Limb (tissue), 2 donors: ENCODE results near the gene THSD4.

Experiments used
- DNase-seq, 2 donors: peaks; one replicate each; pipeline ENCODE4 v3.0.0-alpha.2; 2016; ENCODE audit errors: extremely low spot score in 2 of 2

Gene THSD4

DNA sequence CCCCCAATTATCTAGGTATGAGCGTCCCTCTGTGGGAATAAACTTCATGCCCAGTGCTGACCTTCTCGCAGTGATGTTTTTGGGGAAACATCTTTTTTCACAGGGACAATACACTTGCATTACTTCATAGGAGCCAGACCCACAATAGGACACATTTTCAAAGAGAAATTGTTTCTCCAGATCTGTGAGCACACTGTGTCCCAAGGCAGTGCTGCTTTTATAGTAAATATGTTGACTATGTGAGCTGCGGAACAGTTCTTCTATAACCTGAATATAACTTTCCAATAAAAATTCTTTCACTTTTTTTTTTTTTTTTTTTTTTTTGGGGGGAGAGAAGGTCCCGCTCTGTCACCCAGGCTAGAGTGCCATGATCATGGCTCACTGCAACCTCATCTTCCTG lies 17.4 kb upstream of the THSD4 start:
- no peak for DNase-seq

GRCh38 chr15:71098920-71099319 lies 16.4 kb upstream of the THSD4 start:
- no peak for DNase-seq

DNA sequence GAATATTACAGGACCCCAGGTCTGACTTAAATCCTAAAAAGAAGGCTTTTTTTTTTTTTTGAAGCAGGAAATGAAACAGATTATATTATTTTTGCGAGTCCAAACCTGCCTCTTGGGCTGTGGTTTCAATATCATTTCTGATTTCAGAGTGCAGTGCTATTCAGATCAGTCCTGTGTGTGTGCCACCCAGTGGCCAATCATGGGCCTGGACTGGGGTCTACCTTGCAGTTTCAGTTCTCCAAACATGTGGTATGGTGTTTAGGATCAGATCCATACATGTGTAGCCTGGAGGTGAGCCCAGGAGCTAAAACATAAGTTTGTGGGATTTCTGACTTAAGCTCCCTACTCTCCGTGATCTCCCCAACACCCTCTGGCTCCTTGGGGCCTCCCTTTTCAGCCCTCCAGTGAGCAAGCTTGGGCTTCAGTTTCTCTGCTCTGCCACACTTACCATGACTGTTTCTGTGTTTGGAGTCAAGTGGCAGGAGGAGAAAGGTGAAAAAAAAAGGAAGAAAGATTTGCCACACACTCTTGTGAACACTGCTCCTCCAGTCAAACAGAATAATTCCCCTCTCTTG lies 12.1 kb upstream of the THSD4 start:
- no peak for DNase-seq

- no peak for DNase-seq
These were observed 10.6 kb upstream of the THSD4 start for GRCh38 chr15:71104636-71105035.

GRCh38 chr15:71105444-71105843 lies 9.8 kb upstream of the THSD4 start:
- no peak for DNase-seq

DNA sequence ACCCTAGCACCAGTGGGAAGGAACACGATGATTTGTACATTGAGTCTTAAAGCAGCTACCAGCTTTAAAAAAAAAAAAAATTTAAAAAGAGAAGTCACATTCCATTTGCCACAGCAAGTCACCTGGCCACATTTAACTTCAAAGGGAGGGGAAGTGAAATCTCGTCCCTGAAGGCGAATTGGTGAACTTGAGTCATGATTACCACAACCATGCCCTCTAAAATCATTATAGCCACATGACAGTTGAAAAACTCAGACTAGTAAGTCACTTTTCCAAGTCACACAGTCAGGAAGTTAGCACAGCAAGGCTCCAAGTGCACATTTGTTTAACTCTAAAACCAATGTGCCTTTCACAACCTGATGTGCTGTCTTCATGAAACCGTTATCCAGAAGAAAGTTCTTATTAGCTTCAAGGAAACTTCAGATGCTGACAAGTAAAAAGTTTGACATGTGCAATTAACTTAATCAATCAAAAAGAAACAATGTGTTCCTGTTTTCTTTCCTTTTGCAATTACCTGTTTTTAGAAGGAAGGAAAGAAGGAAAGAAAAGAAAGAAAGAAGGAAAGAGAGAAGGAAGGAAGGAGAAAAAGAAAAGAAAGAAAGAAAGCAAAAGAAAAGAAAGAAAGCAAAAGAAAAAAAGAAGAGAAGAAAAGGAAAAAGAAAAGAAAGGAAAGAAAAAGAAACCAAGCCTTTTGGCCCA lies 8.3 kb upstream of the THSD4 start:
- no peak for DNase-seq

- no peak for DNase-seq
These were observed 7.8 kb upstream of the THSD4 start for GRCh38 chr15:71107501-71107815.

GRCh38 chr15:71109130-71109529 lies 6.1 kb upstream of the THSD4 start:
- DNase-seq: no peak

GRCh38 chr15:71109905-71110304 lies 5.4 kb upstream of the THSD4 start:
- DNase-seq: no peak

GRCh38 chr15:71110405-71111180 lies 4.7 kb upstream of the THSD4 start:
- no peak for DNase-seq

- DNase-seq: no peak
These were observed 4.1 kb upstream of the THSD4 start for GRCh38 chr15:71111181-71111565.

DNA sequence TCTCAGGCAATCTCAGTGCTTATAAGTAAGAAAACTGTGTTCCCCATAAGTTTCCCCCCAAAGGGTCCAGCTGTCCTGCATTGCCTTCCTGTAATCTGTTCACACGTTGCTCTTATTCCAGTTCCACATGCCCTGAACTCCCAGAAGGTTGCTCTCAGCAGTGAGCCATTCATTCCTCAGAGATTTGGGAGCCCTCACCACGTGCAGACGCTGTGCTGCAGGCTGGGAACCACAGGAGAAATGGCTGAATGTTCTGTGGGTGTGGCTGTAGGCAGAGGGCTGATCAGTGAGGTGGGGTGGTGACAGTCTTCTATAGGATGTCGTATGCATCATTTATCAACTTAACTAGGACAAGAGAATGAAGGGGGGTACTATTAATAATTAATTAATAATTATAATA lies 3.3 kb upstream of the THSD4 start:
- no peak for DNase-seq

DNA sequence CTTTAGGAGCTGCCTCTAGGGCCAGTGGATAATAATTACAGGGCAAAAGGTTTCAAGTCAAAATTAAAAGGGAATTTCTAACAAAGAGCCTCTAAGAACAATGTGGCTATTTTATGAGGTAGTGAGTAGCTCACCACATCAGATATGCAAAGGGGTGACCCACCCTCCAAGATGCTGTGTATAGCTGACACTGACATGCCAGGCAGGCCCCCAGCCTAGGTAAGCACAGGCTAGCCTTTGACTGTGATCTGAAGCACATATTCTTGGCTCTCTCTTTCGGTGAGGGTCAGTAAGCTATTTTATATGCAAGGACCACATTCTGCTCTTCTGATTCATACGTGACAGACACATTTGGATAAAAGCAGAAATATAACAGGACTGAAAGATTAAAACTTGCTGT lies 2.8 kb upstream of the THSD4 start:
- no peak for DNase-seq

DNA sequence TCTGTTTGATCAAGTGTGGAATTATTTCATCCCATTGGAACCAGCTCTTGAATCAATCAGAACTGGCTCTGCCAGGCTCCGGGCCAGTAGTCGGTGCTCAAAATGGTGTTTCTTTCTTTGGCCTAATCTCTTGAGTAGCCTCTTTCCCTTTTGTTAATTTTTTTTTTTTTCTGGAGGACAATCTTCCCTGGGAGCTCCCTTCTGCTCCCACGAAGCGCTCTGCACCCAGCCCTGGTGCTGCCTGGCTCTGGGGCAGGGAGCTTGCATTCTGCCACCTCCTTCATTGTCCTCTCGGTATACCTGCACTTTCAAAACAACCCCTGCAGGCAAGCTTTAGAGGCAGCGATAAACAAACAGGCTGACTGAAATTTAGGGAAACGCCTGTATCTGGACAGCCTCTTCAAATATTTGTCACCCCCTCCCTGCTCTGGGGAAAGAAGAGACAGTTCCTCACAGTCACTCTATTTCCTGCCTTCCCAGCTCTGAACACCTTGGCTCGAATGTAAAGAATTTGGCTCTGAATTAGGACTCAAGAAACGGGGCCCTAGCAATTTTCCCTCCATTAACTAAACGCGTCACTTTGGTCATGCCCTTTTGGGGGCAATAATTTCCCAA lies 1.1 kb upstream of the THSD4 start:
- DNase-seq: no peak

DNA sequence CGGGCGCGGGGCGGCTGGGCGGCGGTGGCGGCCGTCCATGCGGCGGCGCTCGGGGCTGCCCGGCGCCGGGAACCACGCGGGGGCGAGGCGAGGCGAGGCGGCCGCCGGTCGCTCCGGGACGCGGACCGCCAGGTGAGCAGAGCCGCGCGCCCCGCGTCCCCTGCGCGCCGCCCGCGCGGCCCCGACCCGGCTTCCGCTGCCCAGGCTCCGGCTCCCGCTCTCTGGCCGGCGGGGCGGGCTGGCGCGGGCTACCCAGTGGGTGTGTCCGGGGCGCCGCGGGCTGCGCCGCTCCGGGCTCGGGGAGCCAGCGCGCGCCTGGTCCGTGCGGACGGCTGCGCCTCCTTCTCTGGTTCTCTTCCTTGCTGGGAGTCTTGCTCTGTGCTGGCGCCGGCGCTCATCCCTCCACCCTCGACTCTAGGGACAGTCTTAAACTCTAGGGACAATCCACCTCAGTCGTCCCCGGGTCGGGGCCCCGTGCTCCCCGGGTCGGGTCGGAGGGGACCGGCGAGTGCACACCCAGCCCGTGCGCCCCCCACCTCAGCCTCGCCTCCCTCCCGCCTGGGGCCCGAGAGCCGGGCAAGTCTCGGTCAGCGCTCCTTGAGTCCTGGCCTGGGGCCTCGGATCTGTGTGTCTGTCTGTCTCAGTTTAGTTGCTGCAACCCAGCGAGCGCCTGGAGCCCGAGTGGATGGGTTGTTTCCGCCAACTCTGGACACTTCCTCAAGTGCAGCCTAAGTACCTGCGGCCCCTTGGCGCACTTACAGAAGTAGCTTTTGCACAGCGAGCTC lies 488 bp downstream of the THSD4 start:
- DNase-seq: no peak

DNA sequence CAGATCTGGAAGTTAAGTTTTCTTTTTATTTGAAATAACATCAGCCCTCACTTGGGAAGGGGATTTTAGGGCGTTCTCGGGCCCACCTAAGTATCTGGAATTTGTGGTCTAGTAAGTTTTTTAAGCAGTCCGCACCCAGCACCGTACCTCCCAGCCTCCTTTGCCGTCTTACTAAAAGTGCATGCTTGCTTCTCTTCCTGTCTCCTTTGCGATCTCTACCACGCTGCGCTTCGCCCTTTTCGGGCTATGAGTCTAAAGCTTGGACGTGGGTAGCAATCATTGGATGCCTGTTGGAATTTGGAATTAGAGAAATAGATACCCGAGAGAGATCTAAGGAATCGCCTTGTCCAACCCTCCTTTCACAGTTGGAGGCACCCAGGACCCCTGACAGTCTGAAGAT lies 1.1 kb downstream of the THSD4 start:
- DNase-seq: no peak

- DNase-seq: no peak
These were observed 1.7 kb downstream of the THSD4 start for GRCh38 chr15:71116942-71117341.

DNA sequence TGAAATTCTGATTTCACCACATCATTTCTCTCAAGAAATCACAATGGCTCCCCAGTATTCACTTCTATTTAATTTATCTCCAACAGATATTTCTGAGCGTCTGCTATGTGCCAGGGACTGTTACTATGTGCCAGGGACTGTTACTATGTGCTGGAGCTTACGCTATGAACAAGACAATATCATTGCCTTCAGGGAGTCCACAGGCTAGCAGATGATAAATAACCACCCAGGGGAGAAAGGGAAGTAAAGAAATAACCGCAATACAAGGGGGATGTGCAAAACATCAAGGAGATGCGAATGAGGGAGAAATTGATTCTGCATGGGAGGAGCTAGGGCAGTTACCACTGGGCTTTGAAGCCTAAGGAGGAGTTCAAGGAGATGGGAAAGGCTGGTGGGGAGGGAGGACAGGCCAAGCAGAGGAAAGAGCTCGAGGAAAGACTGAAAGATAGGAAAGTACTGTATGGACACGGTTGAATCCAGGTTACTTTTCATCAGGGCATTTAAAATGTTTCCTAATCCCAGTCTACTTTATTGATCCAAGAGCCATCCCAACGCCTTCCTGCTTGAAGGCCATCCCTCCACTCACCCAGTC lies 2.5 kb downstream of the THSD4 start:
- DNase-seq: no peak

DNA sequence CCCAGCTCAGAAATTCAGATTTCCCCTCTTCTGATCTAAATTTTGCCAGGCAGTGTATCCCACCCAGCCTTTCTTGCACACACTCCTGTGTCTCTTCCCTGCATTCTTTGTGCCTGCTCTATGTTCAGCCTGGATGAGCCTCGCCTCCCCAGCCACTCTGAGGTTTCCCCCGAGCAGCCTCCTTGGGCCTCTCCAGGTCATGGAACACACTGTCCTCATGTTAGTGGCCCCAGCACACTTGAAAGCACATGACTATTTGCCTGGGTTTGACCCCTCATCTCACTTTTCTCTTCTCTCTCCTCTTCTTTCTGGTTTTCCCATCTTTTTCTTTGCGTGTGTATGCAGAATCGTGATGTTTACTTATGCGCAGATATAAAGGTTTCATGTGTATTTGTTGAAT lies 3.1 kb downstream of the THSD4 start:
- no peak for DNase-seq

DNA sequence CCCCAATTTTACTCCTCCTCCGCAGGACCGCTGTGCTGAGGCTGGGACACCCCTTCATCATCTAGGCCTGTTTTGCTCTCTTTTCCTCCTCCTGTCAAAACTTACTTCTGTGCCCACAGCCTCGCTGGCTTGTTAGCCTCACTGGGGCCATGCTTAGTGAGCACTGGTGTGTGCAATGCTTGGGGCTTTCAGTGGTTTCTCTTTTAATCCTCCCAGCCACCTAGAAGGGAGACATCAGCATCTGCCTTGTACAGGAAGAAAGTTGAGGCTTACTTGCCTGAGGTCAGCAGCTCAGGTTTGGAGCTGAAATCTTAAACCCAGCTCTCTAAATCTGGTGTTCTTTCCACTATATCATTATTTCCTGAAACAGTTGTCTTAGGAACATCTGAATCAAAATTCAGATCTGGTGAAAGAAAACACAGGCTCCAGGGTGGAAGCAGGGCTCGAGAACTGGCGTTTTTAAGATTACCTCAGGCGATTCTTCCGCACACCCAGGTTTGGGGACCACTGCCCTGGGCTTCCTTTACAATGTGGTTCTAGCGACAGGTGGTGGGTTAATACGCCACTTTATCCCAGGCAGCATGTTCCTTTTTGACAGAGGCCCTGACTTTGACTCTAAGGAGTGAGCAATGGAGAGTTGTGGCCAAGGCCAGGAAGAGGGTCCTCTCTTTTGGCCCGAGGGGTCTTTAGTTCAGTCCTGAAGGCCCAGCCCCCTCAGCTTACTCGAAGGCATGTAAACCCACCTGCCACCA lies 3.8 kb downstream of the THSD4 start:
- no peak for DNase-seq
